Stimulated activated naive CD8-positive, alpha-beta T cell treated with anti-CD3 and anti-CD28 coated beads, Interleukin-15, Interleukin-2, amounts not matched to agents 100 ng/mL and 50 ng/mL, for 24 hours (primary cell): Measurements from ENCODE around the gene DNAJC3.
"Not testable (repeated sequence)": the region's sequence is repeated elsewhere in the genome, so short reads cannot be mapped to it uniquely, and the experiment has no call there.

Source experiments
- H3K27ac Mint-ChIP-seq: one replicate; pipeline ENCODE4 v1.8.0; 2021; ENCODE audit warnings: mild to moderate bottlenecking, mixed read lengths
- H3K27me3 Mint-ChIP-seq: one replicate; pipeline ENCODE4 v1.8.0; 2021; ENCODE audit warnings: mixed read lengths
- H3K36me3 Mint-ChIP-seq: one replicate; pipeline ENCODE4 v1.8.0; 2021; ENCODE audit warnings: low read depth, mixed read lengths
- H3K4me1 Mint-ChIP-seq: one replicate; pipeline ENCODE4 v1.8.0; 2021; ENCODE audit warnings: low read depth, mixed read lengths
- H3K4me3 Mint-ChIP-seq: one replicate; pipeline ENCODE4 v1.8.0; 2021; ENCODE audit warnings: mild to moderate bottlenecking, mixed read lengths
- H3K9me3 Mint-ChIP-seq: one replicate; pipeline ENCODE4 v1.8.0; 2021; ENCODE audit warnings: mixed read lengths

The DNAJC3 gene

DNA sequence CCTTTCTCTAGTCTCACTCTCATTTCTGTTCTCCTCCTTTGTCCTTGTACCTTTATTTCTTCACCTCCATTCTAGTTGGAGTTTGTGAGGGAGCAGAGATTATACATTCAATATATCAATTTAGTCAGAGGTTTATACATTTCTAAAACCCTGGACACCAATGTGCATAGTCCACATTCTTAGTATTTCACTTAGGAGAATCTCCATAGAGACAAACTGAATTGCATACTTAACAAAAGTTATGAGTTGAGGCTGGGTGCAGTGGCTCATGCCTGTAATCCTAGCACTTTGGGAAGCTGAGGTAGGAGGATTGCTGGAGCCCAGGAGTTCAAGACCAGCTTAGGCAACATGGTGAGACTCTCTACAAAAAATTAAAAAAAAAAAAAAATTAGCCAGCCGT, 45.3 kb downstream of the DNAJC3 start:
- H3K36me3 Mint-ChIP-seq, result peaks cover 74% of the 10 kb centered on the region
- no peaks in the 10 kb centered on the region for H3K4me1 Mint-ChIP-seq
- H3K9me3 Mint-ChIP-seq, result peaks cover 4% of the 10 kb centered on the region
- no peaks in the 10 kb centered on the region for H3K27me3 Mint-ChIP-seq
- no peak overlapping the region for H3K27ac Mint-ChIP-seq
- H3K4me3 Mint-ChIP-seq, result no peak overlapping the region

DNA sequence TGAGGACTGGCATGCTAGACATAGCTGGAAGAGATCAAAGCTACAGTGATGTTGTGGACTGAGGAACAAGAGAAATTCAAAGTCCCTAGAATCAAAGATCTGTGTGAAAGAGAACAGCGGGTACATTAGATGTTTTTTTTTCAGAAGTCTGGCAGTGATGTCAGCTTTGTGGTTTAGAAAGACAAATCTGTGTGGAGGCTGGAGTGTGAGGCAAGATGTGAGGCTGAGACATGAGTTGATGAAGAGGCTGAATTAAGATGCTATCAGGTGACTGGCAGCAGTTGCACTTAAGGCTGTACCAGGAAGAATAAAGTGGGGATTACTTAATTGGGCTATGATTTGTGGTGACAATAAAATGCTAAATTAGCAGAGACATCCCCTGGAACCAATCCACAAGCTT, 46.5 kb downstream of the DNAJC3 start:
- Mint-ChIP-seq H3K4me1 (no peaks in the 10 kb centered on the region), H3K36me3 (peaks cover 75% of the 10 kb centered on the region), H3K9me3 (peaks cover 4% of the 10 kb centered on the region), H3K27ac (peak overlapping the region; percentile 11), H3K4me3 (no peak overlapping the region), H3K27me3 (no peaks in the 10 kb centered on the region)

DNA sequence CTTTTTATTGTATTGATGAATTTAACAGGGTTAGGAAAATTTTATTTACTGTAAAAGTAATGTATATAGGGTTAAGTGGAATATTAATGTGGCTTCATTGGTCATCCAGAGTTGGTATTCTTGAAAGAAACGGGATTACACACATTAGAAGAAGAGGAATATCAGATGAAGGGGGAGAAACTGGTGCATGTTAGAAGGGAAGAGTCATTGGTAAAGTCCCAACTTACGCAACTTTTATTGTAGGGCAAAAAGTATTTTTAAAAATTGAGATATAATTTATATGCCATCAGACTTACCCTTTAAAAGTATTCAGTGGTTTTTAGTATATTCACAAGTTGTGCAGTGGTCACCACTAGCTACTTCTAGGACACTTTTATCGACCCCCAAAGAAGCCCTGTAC, 47.3 kb downstream of the DNAJC3 start:
- peaks cover under 1% of the 10 kb centered on the region for H3K9me3 Mint-ChIP-seq
- H3K36me3 Mint-ChIP-seq, result peaks cover 76% of the 10 kb centered on the region
- no peak overlapping the region for H3K27ac Mint-ChIP-seq
- peaks cover 4% of the 10 kb centered on the region for H3K4me1 Mint-ChIP-seq
- no peak overlapping the region for H3K4me3 Mint-ChIP-seq
- no peaks in the 10 kb centered on the region for H3K27me3 Mint-ChIP-seq

DNA sequence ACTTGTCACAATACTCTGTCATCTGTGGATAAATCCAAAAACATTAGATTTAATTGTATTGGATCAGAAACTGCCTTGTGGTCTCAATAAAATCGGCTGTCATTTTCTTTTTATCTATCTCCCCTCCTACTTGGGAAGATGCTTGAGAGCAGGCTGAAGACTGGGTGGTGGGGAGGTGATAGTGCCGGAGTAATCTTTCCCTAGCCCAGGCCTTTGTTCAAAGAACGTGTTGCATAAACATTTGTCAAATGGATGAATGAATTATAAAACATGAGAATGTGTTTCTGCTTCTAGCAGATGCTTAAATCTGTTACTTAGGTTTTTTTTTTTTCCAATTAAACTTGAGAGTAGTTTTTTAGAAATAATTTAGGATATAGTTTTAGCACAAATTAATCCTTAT, 49.9 kb downstream of the DNAJC3 start:
- H3K36me3 Mint-ChIP-seq, result peaks cover 89% of the 10 kb centered on the region
- no peak overlapping the region for H3K27ac Mint-ChIP-seq
- H3K27me3 Mint-ChIP-seq, result no peaks in the 10 kb centered on the region
- H3K9me3 Mint-ChIP-seq, result peaks cover 11% of the 10 kb centered on the region
- H3K4me1 Mint-ChIP-seq, result peaks cover 10% of the 10 kb centered on the region
- no peak overlapping the region for H3K4me3 Mint-ChIP-seq

DNA sequence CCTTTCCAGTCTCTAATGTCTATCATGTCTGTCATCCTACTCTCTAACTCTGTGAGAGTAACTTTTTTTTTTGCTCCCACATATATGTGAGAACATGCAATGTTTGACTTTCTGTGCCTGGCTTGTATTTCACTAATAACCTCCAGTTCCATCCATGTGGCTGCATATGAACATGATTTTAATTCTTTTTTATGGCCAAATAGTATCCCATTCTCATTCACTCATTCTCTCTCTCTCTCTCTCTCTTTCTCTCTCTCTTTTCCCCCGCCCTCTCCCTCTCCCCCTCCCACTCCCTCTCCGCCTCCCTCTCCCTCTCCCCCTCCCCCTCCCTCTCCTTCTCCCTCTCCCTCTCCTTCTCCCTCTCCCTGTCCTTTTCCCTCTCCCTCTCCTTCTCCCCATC, 52.0 kb downstream of the DNAJC3 start:
- no peak overlapping the region for H3K27ac Mint-ChIP-seq
- H3K9me3 Mint-ChIP-seq, result peaks cover 23% of the 10 kb centered on the region
- no peak overlapping the region for H3K4me3 Mint-ChIP-seq
- peaks cover 91% of the 10 kb centered on the region for H3K36me3 Mint-ChIP-seq
- no peaks in the 10 kb centered on the region for H3K27me3 Mint-ChIP-seq
- H3K4me1 Mint-ChIP-seq, result peaks cover 14% of the 10 kb centered on the region

DNA sequence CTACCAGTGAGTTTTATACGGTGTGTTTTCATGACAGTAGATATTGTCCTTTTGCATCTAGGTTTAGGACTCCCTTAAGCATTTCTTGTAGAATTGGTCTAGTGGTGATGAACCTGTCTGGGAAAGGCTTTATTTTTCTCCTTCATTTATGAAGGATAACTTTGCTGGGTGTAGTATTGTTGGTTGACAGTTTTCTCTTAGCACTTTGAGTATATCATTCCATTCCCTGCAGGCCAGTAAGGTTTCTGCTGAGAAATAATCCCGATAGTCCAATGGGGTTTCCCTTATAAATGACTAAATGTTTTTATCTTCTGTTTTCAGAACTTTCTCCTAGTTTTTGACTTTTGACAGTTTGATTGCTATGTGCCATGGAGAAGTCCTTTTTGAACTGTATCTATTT, 57.2 kb downstream of the DNAJC3 start:
- Mint-ChIP-seq H3K27ac (no peak overlapping the region), H3K36me3 (peaks cover 55% of the 10 kb centered on the region), H3K4me1 (peaks cover 10% of the 10 kb centered on the region), H3K4me3 (no peak overlapping the region), H3K9me3 (peaks cover 27% of the 10 kb centered on the region), H3K27me3 (no peaks in the 10 kb centered on the region)

DNA sequence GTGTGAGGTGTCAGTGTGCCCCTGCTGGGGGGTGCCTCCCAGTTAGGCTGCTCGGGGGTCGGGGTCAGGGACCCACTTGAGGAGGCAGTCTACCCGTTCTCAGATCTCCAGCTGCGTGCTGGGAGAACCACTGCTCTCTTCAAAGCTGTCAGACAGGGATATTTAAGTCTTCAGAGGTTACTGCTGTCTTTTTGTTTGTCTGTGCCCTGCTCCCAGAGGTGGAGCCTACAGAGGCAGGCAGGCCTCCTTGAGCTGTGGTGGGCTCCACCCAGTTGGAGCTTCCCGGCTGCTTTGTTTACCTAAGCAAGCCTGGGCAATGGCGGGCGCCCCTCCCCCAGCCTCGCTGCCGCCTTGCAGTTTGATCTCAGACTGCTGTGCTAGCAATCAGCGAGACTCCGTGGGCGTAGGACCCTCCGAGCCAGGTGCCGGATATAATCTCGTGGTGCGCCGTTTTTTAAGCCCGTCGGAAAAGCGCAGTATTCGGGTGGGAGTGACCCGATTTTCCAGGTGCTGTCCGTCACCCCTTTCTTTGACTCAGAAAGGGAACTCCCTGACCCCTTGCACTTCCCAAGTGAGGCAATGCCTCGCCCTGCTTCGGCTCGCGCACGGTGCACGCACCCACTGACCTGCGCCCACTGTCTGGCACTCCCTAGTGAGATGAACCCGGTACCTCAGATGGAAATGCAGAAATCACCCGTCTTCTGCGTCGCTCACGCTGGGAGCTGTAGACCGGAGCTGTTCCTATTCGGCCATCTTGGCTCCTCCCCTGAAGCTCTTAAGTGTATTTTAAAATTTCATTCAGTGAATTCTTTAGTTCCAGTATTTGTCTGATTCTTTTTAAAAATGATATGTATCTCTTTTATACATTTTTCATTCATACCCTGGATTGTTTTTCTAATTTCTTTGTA, 63.4 kb downstream of the DNAJC3 start:
- H3K9me3 Mint-ChIP-seq, H3K27ac Mint-ChIP-seq, H3K27me3 Mint-ChIP-seq, H3K4me3 Mint-ChIP-seq: not testable (repeated sequence)
- peaks cover 15% of the 10 kb centered on the region for H3K36me3 Mint-ChIP-seq
- H3K4me1 Mint-ChIP-seq, result peaks cover 11% of the 10 kb centered on the region

DNA sequence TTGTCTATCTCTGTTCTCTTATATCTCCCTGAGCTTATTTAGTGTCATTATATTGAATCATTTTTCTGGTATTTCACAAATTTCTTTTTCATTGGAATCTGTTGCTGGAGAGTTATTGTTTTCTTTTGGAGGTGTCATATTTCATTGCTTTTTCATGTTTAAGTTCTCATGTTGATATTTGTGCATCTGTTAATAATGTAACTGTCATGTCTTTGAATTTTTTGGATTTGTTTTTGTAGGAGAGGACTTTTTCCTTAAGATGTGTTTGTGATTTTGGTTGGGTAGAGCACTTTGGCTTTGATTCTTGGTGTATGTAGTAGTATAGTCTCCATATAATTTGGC, 64.0 kb downstream of the DNAJC3 start:
- Mint-ChIP-seq H3K36me3 (peaks cover 15% of the 10 kb centered on the region), H3K9me3 (no peaks in the 10 kb centered on the region), H3K27ac (no peak overlapping the region), H3K27me3 (no peaks in the 10 kb centered on the region), H3K4me1 (peaks cover 11% of the 10 kb centered on the region), H3K4me3 (no peak overlapping the region)

DNA sequence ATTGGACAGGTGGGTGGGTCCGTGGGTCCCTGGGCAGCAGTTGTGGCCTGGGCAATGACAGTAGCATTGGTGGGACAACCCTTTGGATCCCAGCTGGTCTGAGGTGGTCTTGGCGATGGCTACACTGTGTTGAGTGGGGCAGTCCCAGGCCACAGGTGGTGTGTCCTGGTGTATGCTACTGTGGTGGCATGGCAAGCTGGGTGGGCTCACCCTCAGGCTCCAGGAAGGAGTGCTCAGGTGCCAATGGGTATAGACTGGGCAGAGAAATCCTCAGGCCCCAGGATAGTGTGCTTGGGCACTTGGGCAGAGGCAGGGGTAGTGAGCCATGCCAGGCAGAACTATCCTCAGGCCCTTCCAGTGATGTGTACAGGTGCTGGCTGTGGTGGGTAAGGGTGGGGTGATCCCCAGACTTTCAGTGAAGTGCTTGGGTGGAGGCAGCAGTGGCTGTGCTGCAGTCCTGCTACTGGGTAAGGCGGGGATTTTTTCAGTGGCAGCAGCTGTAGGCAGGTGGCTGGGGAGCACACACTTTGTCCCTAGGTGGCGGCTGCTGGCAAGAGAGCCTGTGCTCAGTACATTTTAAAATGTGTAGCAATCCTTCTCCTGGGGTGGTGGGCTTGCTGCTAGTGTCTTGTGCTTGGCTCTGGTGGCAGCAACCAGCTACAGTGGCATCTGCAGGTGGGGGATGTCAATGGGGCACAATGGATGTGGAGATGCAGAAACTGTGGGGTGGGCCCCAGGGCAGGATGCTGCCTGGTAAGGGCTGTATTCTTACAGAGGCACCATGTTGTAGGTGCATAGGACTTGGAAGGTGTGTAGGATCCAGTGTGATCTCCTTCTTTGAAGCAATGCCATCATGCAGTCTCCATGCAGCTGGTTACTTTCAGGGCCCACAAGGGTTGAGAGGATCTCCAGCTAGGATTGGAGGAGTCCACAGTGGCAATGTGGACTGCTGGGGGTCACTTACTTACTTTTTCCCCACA, 64.9 kb downstream of the DNAJC3 start:
- H3K36me3 Mint-ChIP-seq, result peaks cover 15% of the 10 kb centered on the region
- H3K27me3 Mint-ChIP-seq, result no peaks in the 10 kb centered on the region
- no peak overlapping the region for H3K27ac Mint-ChIP-seq
- no peaks in the 10 kb centered on the region for H3K9me3 Mint-ChIP-seq
- H3K4me1 Mint-ChIP-seq, result peaks cover 11% of the 10 kb centered on the region
- H3K4me3 Mint-ChIP-seq, result no peak overlapping the region

DNA sequence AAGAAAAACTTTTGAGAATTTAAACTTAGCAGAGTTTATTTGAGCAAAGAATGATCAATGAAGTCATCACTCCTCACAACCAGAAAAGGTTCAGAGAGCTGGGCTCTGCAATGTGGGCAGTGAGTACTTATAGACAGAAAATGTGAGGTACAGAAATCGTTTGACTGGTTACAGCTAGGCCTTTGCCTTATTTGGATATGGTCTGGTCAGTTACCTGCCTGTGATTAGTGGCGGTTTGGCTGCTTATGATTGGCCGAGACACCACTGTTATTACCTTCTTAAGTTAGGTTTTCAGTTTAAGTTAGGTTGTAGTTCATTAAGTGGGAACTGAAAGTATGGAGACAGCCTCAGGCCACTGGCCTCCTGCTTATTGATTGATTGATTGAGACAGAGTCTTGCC, 66.3 kb downstream of the DNAJC3 start:
- H3K4me3 Mint-ChIP-seq, result no peak overlapping the region
- no peaks in the 10 kb centered on the region for H3K9me3 Mint-ChIP-seq
- peaks cover 15% of the 10 kb centered on the region for H3K36me3 Mint-ChIP-seq
- peaks cover 11% of the 10 kb centered on the region for H3K4me1 Mint-ChIP-seq
- no peaks in the 10 kb centered on the region for H3K27me3 Mint-ChIP-seq
- no peak overlapping the region for H3K27ac Mint-ChIP-seq

DNA sequence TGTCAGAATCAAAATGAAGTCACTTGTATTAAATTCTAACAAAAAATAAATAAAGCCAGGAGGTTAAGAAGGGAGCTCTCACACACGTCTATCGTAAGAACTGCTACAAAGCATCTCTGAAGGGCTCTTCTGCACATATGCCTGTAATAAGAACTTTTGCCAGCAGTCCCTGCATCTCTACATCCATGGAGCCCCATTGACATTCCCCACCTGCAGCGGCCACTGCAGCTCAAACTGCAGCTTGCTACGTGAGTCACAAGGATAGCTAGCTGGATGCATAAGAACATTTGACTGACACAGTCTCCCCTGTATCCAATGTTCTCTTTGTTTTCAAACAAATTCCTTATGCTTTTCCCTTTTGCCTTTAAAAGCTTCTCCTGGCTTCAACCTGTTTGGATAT, 68.3 kb downstream of the DNAJC3 start:
- H3K27me3 Mint-ChIP-seq, result no peaks in the 10 kb centered on the region
- H3K27ac Mint-ChIP-seq, result no peak overlapping the region
- H3K36me3 Mint-ChIP-seq, result peaks cover 17% of the 10 kb centered on the region
- H3K4me1 Mint-ChIP-seq, result peaks cover 11% of the 10 kb centered on the region
- H3K4me3 Mint-ChIP-seq, result no peak overlapping the region
- H3K9me3 Mint-ChIP-seq, result no peaks in the 10 kb centered on the region

DNA sequence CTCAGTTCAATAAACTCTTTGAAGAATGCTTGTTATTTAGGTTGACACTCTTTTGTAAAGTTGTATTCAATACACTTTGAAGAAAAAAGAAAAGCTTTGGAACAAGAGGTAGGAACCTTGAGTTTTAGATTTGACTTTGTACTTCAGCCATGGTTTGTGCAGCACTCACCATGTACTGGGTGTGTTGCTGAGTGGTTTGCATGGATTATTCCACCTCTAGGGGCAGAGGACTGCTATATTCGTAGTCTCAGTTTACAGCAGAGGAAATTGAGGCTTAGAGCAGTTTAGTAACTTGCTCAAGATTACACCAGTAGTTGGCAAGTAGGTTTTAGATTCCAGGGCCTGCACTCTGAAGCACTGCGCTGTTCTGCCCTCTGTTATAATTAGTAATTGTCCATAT, 68.8 kb downstream of the DNAJC3 start:
- H3K4me3 Mint-ChIP-seq, result no peak overlapping the region
- H3K27ac Mint-ChIP-seq, result no peak overlapping the region
- H3K4me1 Mint-ChIP-seq, result peaks cover 10% of the 10 kb centered on the region
- no peaks in the 10 kb centered on the region for H3K27me3 Mint-ChIP-seq
- H3K9me3 Mint-ChIP-seq, result no peaks in the 10 kb centered on the region
- peaks cover 16% of the 10 kb centered on the region for H3K36me3 Mint-ChIP-seq

DNA sequence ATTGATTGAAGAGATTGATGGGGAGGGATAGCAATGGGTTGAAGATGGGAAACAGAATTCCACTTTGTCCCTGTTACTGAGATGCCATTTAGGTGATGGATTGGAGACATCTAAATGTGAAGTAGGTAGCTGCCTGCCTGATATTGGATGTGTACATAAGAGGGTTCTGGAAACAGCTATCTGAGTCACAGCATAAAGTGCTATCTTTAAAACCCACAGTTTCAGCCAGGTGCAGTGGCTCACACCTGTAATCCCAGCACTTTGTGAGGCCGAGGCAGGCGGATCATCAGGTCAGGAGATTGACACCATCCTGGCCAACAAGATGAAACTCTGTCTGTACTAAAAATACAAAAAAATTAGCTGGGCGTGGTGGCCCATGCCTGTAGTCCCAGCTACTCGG, 72.6 kb downstream of the DNAJC3 start:
- no peak overlapping the region for H3K4me3 Mint-ChIP-seq
- peaks cover 15% of the 10 kb centered on the region for H3K36me3 Mint-ChIP-seq
- H3K9me3 Mint-ChIP-seq, result no peaks in the 10 kb centered on the region
- no peaks in the 10 kb centered on the region for H3K27me3 Mint-ChIP-seq
- H3K27ac Mint-ChIP-seq, result no peak overlapping the region
- H3K4me1 Mint-ChIP-seq, result peaks cover 6% of the 10 kb centered on the region

DNA sequence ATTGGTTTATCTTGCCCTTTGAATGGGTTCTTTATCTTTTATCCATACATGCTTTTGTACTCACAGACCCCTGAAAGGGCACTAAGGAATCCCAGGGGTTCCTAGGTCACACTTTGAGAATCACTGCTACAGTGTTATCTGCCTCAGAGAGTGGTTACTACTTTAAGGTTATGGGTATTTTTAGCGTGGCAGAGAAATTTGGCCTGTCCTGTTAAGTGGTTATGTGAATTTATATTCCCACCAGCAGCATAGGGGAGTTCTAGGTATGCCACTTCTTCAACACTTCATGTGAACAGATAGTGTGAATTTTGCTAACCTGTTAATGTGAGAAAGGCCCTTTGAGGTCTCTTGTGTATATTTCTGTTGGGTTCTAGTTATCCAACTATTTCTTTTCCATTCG, 75.7 kb downstream of the DNAJC3 start:
- H3K36me3 Mint-ChIP-seq, result peaks cover 20% of the 10 kb centered on the region

DNA sequence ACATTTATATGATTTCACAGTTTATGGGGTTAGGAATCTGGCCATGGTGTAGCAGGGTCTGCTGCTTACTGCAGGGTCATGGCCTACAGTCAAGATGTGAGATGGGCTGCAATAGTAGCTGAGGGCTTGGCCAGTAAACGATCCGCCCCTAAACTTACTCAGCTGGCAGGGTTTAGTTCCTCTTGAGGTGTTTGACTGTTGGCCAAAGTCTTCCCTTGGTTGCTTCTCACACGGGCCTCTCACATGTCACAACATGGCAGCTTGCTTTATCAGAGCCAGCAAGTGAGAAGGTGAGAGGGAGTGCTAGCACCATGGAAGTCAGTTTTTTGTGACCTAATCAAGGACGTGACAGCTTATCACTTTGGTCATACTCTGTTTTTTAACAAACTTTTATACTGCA, 77.1 kb downstream of the DNAJC3 start:
- peaks cover 25% of the 10 kb centered on the region for H3K36me3 Mint-ChIP-seq
- H3K4me1 Mint-ChIP-seq, result peaks cover 9% of the 10 kb centered on the region
- H3K4me3 Mint-ChIP-seq, result no peak overlapping the region
- H3K27ac Mint-ChIP-seq, result no peak overlapping the region
- H3K27me3 Mint-ChIP-seq, result no peaks in the 10 kb centered on the region
- no peaks in the 10 kb centered on the region for H3K9me3 Mint-ChIP-seq

More for the DNA sequence above, 75.7 kb downstream of the DNAJC3 start:
- Mint-ChIP-seq H3K27me3 (no peaks in the 10 kb centered on the region), H3K9me3 (no peaks in the 10 kb centered on the region), H3K27ac (no peak overlapping the region), H3K4me1 (peaks cover 9% of the 10 kb centered on the region), H3K4me3 (no peak overlapping the region)
